GM12878 (cell line): ENCODE data around the gene PRSS27. TPM values are rescaled to one million over a fixed set of nuclear protein-coding genes. Genes with fewer than 3 reads are reported as not detected.

Source experiments
- ATAC-seq: fragments of 200-7000 bp; cut with Tn5 transposase; 3 replicates; pipeline ENCODE4 v1.9.1; 2020; ENCODE audit warnings: mild to moderate bottlenecking, moderate library complexity
- BruUV-seq: library from RNA; stranded (reverse); fragments of 400-500 nt; replicated peaks from 2 replicates; lab custom pipeline; 2021; lab: Mats Ljungman, UMichigan
- CTCF ChIA-PET: fragments of 300-600 bp; sonication (Branson Sonifier 250); formaldehyde crosslinking; extraction: SDS; loops from one replicate; lab custom pipeline; 2021; ENCODE audit warnings: inconsistent platforms; lab: Yijun Ruan, JAX
- POLR2A ChIA-PET: fragments of 350-600 bp; formaldehyde crosslinking; extraction: SDS; loops from one replicate; lab custom pipeline; 2021; ENCODE audit warnings: inconsistent platforms; lab: Charles Lee
- RAD21 ChIA-PET: fragments of 300-600 bp; sonication (Branson Sonifier 250); formaldehyde crosslinking; loops from one replicate; lab custom pipeline; 2023; ENCODE audit warnings: antibody characterized with exemption; ENCODE audit not compliant: unreplicated experiment; lab: Charles Lee
- SMC1A ChIA-PET: fragments of 300-600 bp; sonication (Branson Sonifier 250); formaldehyde crosslinking; loops from one replicate; lab custom pipeline; 2023; ENCODE audit not compliant: unreplicated experiment, uncharacterized antibody; lab: Charles Lee
- DNase-seq: peaks from one replicate; pipeline ENCODE4 v3.0.0-alpha.2; 2011; ENCODE audit warnings: low read depth, low spot score
- FAIRE-seq: peaks from 3 replicates; lab custom pipeline; 2011; peaks lifted over from hg19 to GRCh38; lab: Jason Lieb, UNC
- H2AFZ ChIP-seq: 2 replicates; pipeline ENCODE4 v1.6.0; 2011; ENCODE audit warnings: low read depth, low read length, control low read depth; ENCODE audit not compliant: control insufficient read depth
- H3K27ac ChIP-seq: 2 replicates; pipeline ENCODE4 v1.5.1; 2011; ENCODE audit warnings: control low read depth; ENCODE audit not compliant: control insufficient read depth, insufficient read depth
- H3K27me3 ChIP-seq, 2 experiments: replicated peaks in 1 of 2; 2 replicates each; pipeline versions ENCODE4 v1.6.0 to v1.6.1; 2011; ENCODE audit warnings: low read length in 1 of 2; ENCODE audit not compliant: control insufficient read depth in 2 of 2, insufficient read depth in 2 of 2
- H3K36me3 ChIP-seq, 2 experiments: 2 replicates each; pipeline ENCODE4 v1.5.1; 2011; ENCODE audit warnings: low read length in 1 of 2; ENCODE audit not compliant: control insufficient read depth in 2 of 2, insufficient read depth in 2 of 2
- H3K4me1 ChIP-seq: 2 replicates; pipeline ENCODE4 v1.6.1; 2011; ENCODE audit warnings: mild to moderate bottlenecking, low read length, moderate library complexity, mixed read lengths; ENCODE audit not compliant: control insufficient read depth, insufficient read depth
- H3K4me2 ChIP-seq: 2 replicates; pipeline ENCODE4 v1.6.0; 2011; ENCODE audit warnings: control low read depth; ENCODE audit not compliant: control insufficient read depth, insufficient read depth
- H3K4me3 ChIP-seq: fragments of 200-600 bp; sonication (generic); 2 replicates; pipeline ENCODE4 v1.5.1; 2016
- H3K79me2 ChIP-seq: 2 replicates; pipeline ENCODE4 v1.6.0; 2011; ENCODE audit warnings: low read length; ENCODE audit not compliant: control insufficient read depth, insufficient read depth
- H3K9ac ChIP-seq: 2 replicates; pipeline ENCODE4 v1.8.0; 2011; ENCODE audit warnings: low read length, control low read depth, mixed read lengths; ENCODE audit not compliant: control insufficient read depth, insufficient read depth
- H3K9me3 ChIP-seq: replicated peaks from 3 replicates; pipeline ENCODE4 v1.5.1; 2011; ENCODE audit warnings: mild to moderate bottlenecking, low read length; ENCODE audit not compliant: control insufficient read depth, insufficient read depth
- H4K20me1 ChIP-seq: 2 replicates; pipeline ENCODE4 v1.6.0; 2011; ENCODE audit not compliant: control insufficient read depth, insufficient read depth
- CHD4 ChIP-seq: fragments of 200-600 bp; sonication (generic); IDR thresholded peaks from 2 replicates; pipeline ENCODE4 v1.6.1; 2016; ENCODE audit warnings: mild to moderate bottlenecking
- ELK1 ChIP-seq: IDR thresholded peaks from 2 replicates; pipeline ENCODE4 v1.6.1; 2012; ENCODE audit warnings: low read depth, low read length, improper control_type of control experiment
- MTA2 ChIP-seq: fragments of 450-650 bp; IDR thresholded peaks from 2 replicates; pipeline ENCODE4 v1.6.1; 2016; ENCODE audit warnings: low read depth, mild to moderate bottlenecking, moderate library complexity
- NBN ChIP-seq: fragments of 450-650 bp; IDR thresholded peaks from 2 replicates; pipeline ENCODE4 v1.6.1; 2016
- NFXL1 ChIP-seq: fragments of 450-650 bp; IDR thresholded peaks from 2 replicates; pipeline ENCODE4 v1.6.1; 2017; ENCODE audit warnings: antibody characterized with exemption, mild to moderate bottlenecking, borderline replicate concordance
- NFYA ChIP-seq: IDR thresholded peaks from 2 replicates; pipeline ENCODE4 v1.6.1; 2011; ENCODE audit warnings: low read depth, mild to moderate bottlenecking, low read length, improper control_type of control experiment, borderline replicate concordance
- SIN3A ChIP-seq: IDR thresholded peaks from 2 replicates; pipeline ENCODE4 v1.6.1; 2012; ENCODE audit warnings: low read depth, low read length, improper control_type of control experiment
- SP1 ChIP-seq: IDR thresholded peaks from one replicate; pipeline ENCODE4 v1.6.1; 2011; ENCODE audit warnings: low read depth, low read length
- SPI1 ChIP-seq: IDR thresholded peaks from 2 replicates; pipeline ENCODE4 v1.6.1; 2011; ENCODE audit warnings: low read depth, mild to moderate bottlenecking, low read length, moderate library complexity, borderline replicate concordance; ENCODE audit not compliant: insufficient read depth
- STAT3 ChIP-seq: IDR thresholded peaks from 2 replicates; pipeline ENCODE4 v1.6.1; 2011; ENCODE audit warnings: low read depth, low read length, improper control_type of control experiment
- TCF7 ChIP-seq: IDR thresholded peaks from 2 replicates; pipeline ENCODE4 v1.6.1; 2014; ENCODE audit warnings: antibody characterized with exemption, borderline replicate concordance
- WGBS: methylation state at CpG from one replicate; pipeline ENCODE4 v1.1.6; 2016; ENCODE audit warnings: low lambda C conversion rate; ENCODE audit not compliant: insufficient replicate concordance, insufficient coverage; ENCODE audit errors: missing lambda C conversion rate; 5-methylcytosine and 5-hydroxymethylcytosine counted together
- in situ Hi-C: fragments of 300-500 bp; cut with MboI; formaldehyde crosslinking; loops from 9 replicates; pipeline ENCODE4 v1.14.3; 2018; ENCODE audit warnings: mixed read lengths
- intact Hi-C: fragments of 100-400 bp; cut with micrococcal nuclease; formaldehyde crosslinking; loops from one replicate; pipeline ENCODE4 v1.14.2; 2022; ENCODE audit not compliant: unreplicated experiment
- polyA plus RNA-seq, 11 experiments: library from polyadenylated mRNA; depleted of rRNA in 4 of 11; unstranded in 6 of 11; stranded (reverse) in 5 of 11; fragments of >200 nt; fragmentation: Nextera tagmentation in 4 of 11; fragmentation: Illumina TruSeq in 1 of 11; extraction: Ambion mirVana in 4 of 11; extraction: Trizol in 1 of 11; gene quantifications; 1 replicate in 1 of 11; 2 replicates in 10 of 11; pipeline versions ENCODE4 v1.2.1 to v1.2.3, GENCODE V29; 2011 to 2016; ENCODE audit warnings: inconsistent platforms in 2 of 11, missing spikeins in 2 of 11, low read depth in 1 of 11
- total RNA-seq, 4 experiments: library from RNA; depleted of rRNA in 3 of 4; stranded (reverse); fragments of >200 nt in 3 of 4; fragmentation: Illumina TruSeq in 1 of 4; extraction: Trizol in 1 of 4; gene quantifications; 2 replicates each; pipeline versions ENCODE4 v1.2.1 to v1.2.3, GENCODE V29; 2013 to 2021
- TF ChIP-seq, protein P1 (sequence below): IDR thresholded peaks from 2 replicates; pipeline ENCODE4 v1.6.1; 2011; ENCODE audit warnings: low read depth, low read length, improper control_type of control experiment, borderline replicate concordance

Gene PRSS27
- total and polyA plus RNA-seq, 10 of the 15 experiments (the other 5 are each of a cell fraction or from before 2014, with no cell fraction given), result 0.18 to 1.8 (median 0.51) TPM; not detected in 2

- SMC1A ChIA-PET, result interaction anchor here (0.6 kb wide), 1 partner anchor 22 kb away, joined by 3 read pairs; the partner anchor contains the start of gene PRSS27
- no peak overlapping the region for H3K9ac ChIP-seq
- TF ChIP-seq TCF7 (no peak), SPI1 (no peak), MTA2 (no peak), SP1 (no peak), CHD4 (no peak), ELK1 (no peak), STAT3 (no peak), NBN (no peak), NFYA (no peak), NFXL1 (no peak), SIN3A (no peak)
- TF ChIP-seq, protein P1, sequence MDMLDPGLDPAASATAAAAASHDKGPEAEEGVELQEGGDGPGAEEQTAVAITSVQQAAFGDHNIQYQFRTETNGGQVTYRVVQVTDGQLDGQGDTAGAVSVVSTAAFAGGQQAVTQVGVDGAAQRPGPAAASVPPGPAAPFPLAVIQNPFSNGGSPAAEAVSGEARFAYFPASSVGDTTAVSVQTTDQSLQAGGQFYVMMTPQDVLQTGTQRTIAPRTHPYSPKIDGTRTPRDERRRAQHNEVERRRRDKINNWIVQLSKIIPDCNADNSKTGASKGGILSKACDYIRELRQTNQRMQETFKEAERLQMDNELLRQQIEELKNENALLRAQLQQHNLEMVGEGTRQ, result no peak
- TF ChIP-seq, all 136 proteins: peak for 0
- Histone ChIP-seq H4K20me1 (no peaks in the 10 kb centered on the region), H3K4me1 (no peaks in the 10 kb centered on the region), H3K79me2 (no peaks in the 10 kb centered on the region; the same call in 1 of the 2 replicates), H3K27ac (no peak overlapping the region), H3K9me3 (no peaks in the 10 kb centered on the region), H2AFZ (no peak overlapping the region), H3K4me3 (no peak overlapping the region), H3K27me3 (no peaks in the 10 kb centered on the region), H3K36me3 (peaks cover 15 to 40% of the 10 kb centered on the region in 2 experiments), H3K4me2 (no peak overlapping the region)
- POLR2A ChIA-PET, result no interaction called here
- ATAC-seq, result no peak
- CTCF ChIA-PET, result no interaction called here
- intact Hi-C loops (no loop called here), in situ Hi-C loops (no loop called here)
- DNase-seq, result no peak
- RAD21 ChIA-PET, result no interaction called here
- 94% methylated on average over 28 of the region's 28 CpGs for WGBS
- FAIRE-seq, result no peak
- no TSS peak for BruUV-seq
These were observed 21.7 kb downstream of the PRSS27 start for GRCh38 chr16:2698103-2698870.
